H1 (cell line): Measurements from ENCODE around the gene ETV7. TPM values are rescaled to one million over a fixed set of nuclear protein-coding genes. Genes with fewer than 3 reads are reported as not detected.

Experiments
- CTCF ChIA-PET: fragments of 300-600 bp; sonication (Branson Sonifier 250); formaldehyde crosslinking; loops from one replicate; lab custom pipeline; 2021; ENCODE audit not compliant: partially characterized antibody; lab: Charles Lee
- POLR2A ChIA-PET: fragments of 300-600 bp; sonication (Branson Sonifier 250); formaldehyde crosslinking; loops from one replicate; lab custom pipeline; 2021; ENCODE audit warnings: inconsistent platforms; ENCODE audit not compliant: partially characterized antibody; lab: Charles Lee
- DNase-seq, 2 experiments: peaks; one replicate each; pipeline versions ENCODE4 v3.0.0 to v3.0.0-alpha.2; 2010 to 2022; ENCODE audit warnings: low spot score in 2 of 2, low read depth in 1 of 2, mixed read lengths in 1 of 2
- FAIRE-seq: peaks from 2 replicates; lab custom pipeline; 2011; peaks lifted over from hg19 to GRCh38; lab: Jason Lieb, UNC
- H2AFZ ChIP-seq: 2 replicates; pipeline ENCODE4 v1.8.1; 2012; ENCODE audit warnings: low read length, inconsistent platforms
- H2AK5ac ChIP-seq: 2 replicates; pipeline ENCODE4 v1.6.1; 2013; ENCODE audit warnings: low read depth, low read length
- H2BK120ac ChIP-seq: replicated peaks from 2 replicates; pipeline ENCODE3; 2013; ENCODE audit warnings: low read depth, low read length, inconsistent platforms
- H2BK12ac ChIP-seq: 2 replicates; pipeline ENCODE4 v1.6.1; 2013; ENCODE audit warnings: low read depth, low read length
- H2BK15ac ChIP-seq: 2 replicates; pipeline ENCODE4 v1.6.1; 2013; ENCODE audit warnings: low read length
- H2BK20ac ChIP-seq: 2 replicates; pipeline ENCODE4 v1.6.1; 2013; ENCODE audit warnings: low read length
- H2BK5ac ChIP-seq: 2 replicates; pipeline ENCODE4 v1.6.1; 2013; ENCODE audit warnings: low read depth, low read length
- H3K14ac ChIP-seq: 2 replicates; pipeline ENCODE4 v1.6.1; 2013; ENCODE audit warnings: inconsistent platforms; ENCODE audit not compliant: insufficient read length
- H3K18ac ChIP-seq: 2 replicates; pipeline ENCODE4 v1.6.1; 2013; ENCODE audit warnings: low read length; ENCODE audit errors: extremely low read depth
- H3K23ac ChIP-seq: 2 replicates; pipeline ENCODE4 v1.6.1; 2013; ENCODE audit warnings: inconsistent platforms; ENCODE audit not compliant: insufficient read length
- H3K23me2 ChIP-seq: 2 replicates; pipeline ENCODE4 v1.6.1; 2013; ENCODE audit warnings: low read depth, low read length
- H3K27ac ChIP-seq: 2 replicates; pipeline ENCODE4 v1.6.1; 2011; ENCODE audit warnings: low read depth, low read length, inconsistent platforms
- H3K27me3 ChIP-seq, 4 experiments: replicated peaks in 1 of 4; 1 replicate in 1 of 4; 2 replicates in 3 of 4; pipeline versions ENCODE4 v1.6.1 to v1.8.1; 2011 to 2013; ENCODE audit warnings: low read length in 3 of 4, mild to moderate bottlenecking in 3 of 4, inconsistent platforms in 2 of 4, mixed read lengths in 2 of 4, moderate library complexity in 1 of 4; ENCODE audit not compliant: control insufficient read depth in 3 of 4, insufficient read depth in 3 of 4; ENCODE audit errors: extremely low read depth in 1 of 4
- H3K36me3 ChIP-seq, 4 experiments: 2 replicates each; pipeline versions ENCODE4 v1.6.1 to v1.8.1; 2011 to 2013; ENCODE audit warnings: mild to moderate bottlenecking in 4 of 4, low read length in 3 of 4, moderate library complexity in 2 of 4, control low read depth in 1 of 4, inconsistent platforms in 1 of 4; ENCODE audit not compliant: insufficient read depth in 4 of 4, control insufficient read depth in 2 of 4
- H3K4ac ChIP-seq: replicated peaks from 2 replicates; pipeline ENCODE3; 2013; ENCODE audit warnings: low read length, low read depth, mixed read lengths, inconsistent platforms; ENCODE audit not compliant: insufficient read length
- H3K4me1 ChIP-seq, 4 experiments: replicated peaks in 1 of 4; 1 replicate in 1 of 4; 2 replicates in 3 of 4; pipeline versions ENCODE4 v1.6.1 to v1.8.1; 2011 to 2013; ENCODE audit warnings: low read length in 3 of 4, inconsistent platforms in 2 of 4, mixed read lengths in 1 of 4; ENCODE audit not compliant: insufficient read depth in 4 of 4, control insufficient read depth in 3 of 4
- H3K4me2 ChIP-seq, 2 experiments: 2 replicates each; pipeline versions ENCODE4 v1.6.1 to v1.8.1; 2011 to 2013; ENCODE audit warnings: low read depth in 2 of 2, low read length in 2 of 2, control low read depth in 1 of 2, inconsistent platforms in 1 of 2, mild to moderate bottlenecking in 1 of 2; ENCODE audit not compliant: insufficient read depth in 1 of 2
- H3K4me3 ChIP-seq, 4 experiments: fragments of 200-600, 300-600 bp in 1 of 4; sonication (generic), shearing (Covaris generic), sonication (Bioruptor Twin) in 1 of 4; 2 replicates each; pipeline versions ENCODE4 v1.5.1 to v1.8.1; 2011 to 2016; ENCODE audit warnings: low read length in 4 of 4, low read depth in 3 of 4, control low read depth in 2 of 4, inconsistent platforms in 2 of 4, mild to moderate bottlenecking in 2 of 4, mixed read lengths in 1 of 4, moderate library complexity in 1 of 4; ENCODE audit not compliant: insufficient read depth in 2 of 4; ENCODE audit errors: extremely low read depth in 1 of 4
- H3K56ac ChIP-seq: replicated peaks from 2 replicates; pipeline ENCODE3; 2013; ENCODE audit warnings: low read depth, mild to moderate bottlenecking, mixed read lengths, low read length, inconsistent platforms; ENCODE audit not compliant: insufficient read length
- H3K79me1 ChIP-seq: 2 replicates; pipeline ENCODE4 v1.6.1; 2013; ENCODE audit warnings: low read depth, low read length, control low read depth
- H3K79me2 ChIP-seq, 2 experiments: 2 replicates each; pipeline versions ENCODE4 v1.6.1 to v1.8.1; 2012 to 2013; ENCODE audit warnings: low read length in 2 of 2, mild to moderate bottlenecking in 2 of 2, inconsistent platforms in 1 of 2; ENCODE audit not compliant: insufficient read depth in 2 of 2, control insufficient read depth in 1 of 2
- H3K9ac ChIP-seq, 4 experiments: replicated peaks in 1 of 4; 1 replicate in 1 of 4; 2 replicates in 3 of 4; pipeline versions ENCODE4 v1.6.1 to v1.8.1; 2011 to 2013; ENCODE audit warnings: low read depth in 3 of 4, low read length in 3 of 4, control low read depth in 2 of 4, mild to moderate bottlenecking in 2 of 4, moderate library complexity in 2 of 4, inconsistent platforms in 1 of 4; ENCODE audit errors: extremely low read depth in 1 of 4
- H3K9me3 ChIP-seq, 2 experiments: 2 replicates each; pipeline versions ENCODE4 v1.6.1 to v1.8.1; 2012 to 2013; ENCODE audit warnings: mild to moderate bottlenecking in 2 of 2, moderate library complexity in 2 of 2, control low read depth in 1 of 2, inconsistent platforms in 1 of 2, low read depth in 1 of 2, low read length in 1 of 2, mixed read lengths in 1 of 2; ENCODE audit not compliant: insufficient read depth in 2 of 2
- H4K20me1 ChIP-seq, 2 experiments: replicated peaks in 1 of 2; 2 replicates each; pipeline versions ENCODE3 to v1.8.1; 2011 to 2013; ENCODE audit warnings: inconsistent platforms in 2 of 2, low read length in 2 of 2, mild to moderate bottlenecking in 1 of 2; ENCODE audit not compliant: insufficient read depth in 2 of 2, control insufficient read depth in 1 of 2
- H4K5ac ChIP-seq: 2 replicates; pipeline ENCODE4 v1.6.1; 2013; ENCODE audit warnings: low read length, low read depth, mixed read lengths, inconsistent platforms; ENCODE audit not compliant: insufficient read length
- H4K8ac ChIP-seq: 2 replicates; pipeline ENCODE4 v1.8.0; 2013; ENCODE audit warnings: mild to moderate bottlenecking, moderate library complexity, low read length, inconsistent platforms; ENCODE audit not compliant: insufficient read depth; ENCODE audit errors: extremely low read depth
- H4K91ac ChIP-seq: replicated peaks from 2 replicates; pipeline ENCODE3; 2013; ENCODE audit warnings: low read length, mixed read lengths, inconsistent platforms; ENCODE audit not compliant: insufficient read length
- NRF1 ChIP-seq: IDR thresholded peaks from 2 replicates; pipeline ENCODE4 v1.6.1; 2011; ENCODE audit warnings: mild to moderate bottlenecking, low read depth, low read length, improper control_type of control experiment
- TAF1 ChIP-seq: IDR thresholded peaks from 2 replicates; pipeline ENCODE4 v1.6.1; 2011; ENCODE audit warnings: mild to moderate bottlenecking, low read depth, low read length
- WGBS, 2 experiments: shearing (Covaris generic) in 1 of 2; methylation state at CpG; one replicate each; pipeline versions ENCODE4 v1.1.6 to v1.1.7; 2013 to 2015; ENCODE audit warnings: low lambda C conversion rate in 2 of 2, mixed read lengths in 2 of 2, inconsistent platforms in 1 of 2, low coverage in 1 of 2, missing lambda C conversion rate in 1 of 2; ENCODE audit not compliant: insufficient replicate concordance in 2 of 2, insufficient coverage in 1 of 2, insufficient read length in 1 of 2; ENCODE audit errors: extremely low coverage in 1 of 2, missing lambda C conversion rate in 1 of 2; 5-methylcytosine and 5-hydroxymethylcytosine counted together
- polyA plus RNA-seq, 7 experiments: library from polyadenylated mRNA; depleted of rRNA in 3 of 7; stranded (reverse) in 5 of 7; unstranded in 2 of 7; fragments of >200 nt in 5 of 7; fragments of 200-250 nt in 2 of 7; gene quantifications; 1 replicate in 5 of 7; 2 replicates in 1 of 7; 4 replicates in 1 of 7; pipeline versions ENCODE4 v1.2.1 to v1.2.3, GENCODE V29; 2011 to 2013; ENCODE audit warnings: missing spikeins in 2 of 7, mixed read lengths in 2 of 7
- total RNA-seq: library from RNA; stranded (reverse); fragmentation: NEBNext Ultra II Directional; extraction: Animal tissue kit (Norgen Biotek cat#: 25700); gene quantifications from 2 replicates; pipeline ENCODE4 v1.2.1, GENCODE V29; 2021

Gene ETV7
- total and polyA plus RNA-seq, 2 of the 8 experiments (the other 6 are each of a cell fraction or from before 2014, with no cell fraction given), result 0.54 to 2.4 TPM

GRCh38 chr6:36436466-36436865 is 49.0 kb upstream of the ETV7 start:
- Histone ChIP-seq H3K4me2 (no peak overlapping the region), H4K8ac (no peak overlapping the region), H3K23me2 (no peaks in the 10 kb centered on the region), H3K79me2 (no peaks in the 10 kb centered on the region), H2BK5ac (no peak overlapping the region), H2BK12ac (no peak overlapping the region), H2BK20ac (no peak overlapping the region), H2AK5ac (no peak overlapping the region), H4K91ac (no peak overlapping the region), H2BK120ac (no peak overlapping the region), H3K4me1 (no peaks in the 10 kb centered on the region), H3K27me3 (no peaks in the 10 kb centered on the region), H3K36me3 (no peaks in the 10 kb centered on the region), H3K23ac (no peak overlapping the region), H3K79me1 (no peaks in the 10 kb centered on the region), H3K9ac (no peak overlapping the region), H4K20me1 (no peaks in the 10 kb centered on the region), H2AFZ (no peak overlapping the region), H3K27ac (no peak overlapping the region), H3K9me3 (no peaks in the 10 kb centered on the region), H4K5ac (no peak overlapping the region), H3K18ac (no peak overlapping the region), H2BK15ac (no peak overlapping the region), H3K4me3 (no peak overlapping the region), H3K56ac (no peak overlapping the region), H3K4ac (no peak overlapping the region), H3K14ac (no peak overlapping the region)
- FAIRE-seq (no peak), DNase-seq (no peak)
- ChIA-PET CTCF (no interaction called here), POLR2A (no interaction called here)
- 95% methylated on average over 1 of the region's 1 CpG; no CpG with 5 or more reads in 1 of the 2 experiments for WGBS, 2 experiments
- TF ChIP-seq TAF1 (no peak), NRF1 (no peak)
